ENCODE results near the gene PCYT2. TPM values are rescaled to one million over a fixed set of nuclear protein-coding genes. Genes with fewer than 3 reads are reported as not detected.
A peak's percentile ranks its signal among the peaks of the same experiment; 100 is the strongest.

PCYT2 gene
- polyA plus RNA-seq, 1 donor from 2014 or later: 20.0 TPM

GRCh38 chr17:81904600-81905423 lies 6.4 kb downstream of the PCYT2 start:
- H3K27ac Mint-ChIP-seq: no peak overlapping the region
- peaks cover 13% of the 10 kb centered on the region for H3K27me3 Mint-ChIP-seq
- H3K36me3 Mint-ChIP-seq: peaks cover 9% of the 10 kb centered on the region
- peaks cover 3 to 8% (median 5%) of the 10 kb centered on the region in 3 donors for H3K4me1 Mint-ChIP-seq
- H3K9me3 Mint-ChIP-seq: no peaks in the 10 kb centered on the region
- no peak overlapping the region for H3K4me3 Mint-ChIP-seq

GRCh38 chr17:81903896-81904599 lies 7.2 kb downstream of the PCYT2 start:
- peaks cover 13% of the 10 kb centered on the region for H3K27me3 Mint-ChIP-seq
- H3K9me3 Mint-ChIP-seq: no peaks in the 10 kb centered on the region
- H3K36me3 Mint-ChIP-seq: peaks cover 9% of the 10 kb centered on the region
- no peak overlapping the region for H3K4me3 Mint-ChIP-seq
- H3K27ac Mint-ChIP-seq: no peak overlapping the region
- H3K4me1 Mint-ChIP-seq: peaks cover 3 to 8% (median 5%) of the 10 kb centered on the region in 3 donors

GRCh38 chr17:81903415-81903831 lies 7.8 kb downstream of the PCYT2 start:
- no peak overlapping the region for H3K27ac Mint-ChIP-seq

GRCh38 chr17:81902653-81903414 lies 8.4 kb downstream of the PCYT2 start:
- no peak overlapping the region for H3K4me3 Mint-ChIP-seq
- peaks cover 9% of the 10 kb centered on the region for H3K36me3 Mint-ChIP-seq
- no peaks in the 10 kb centered on the region for H3K9me3 Mint-ChIP-seq
- peaks cover 3 to 8% (median 5%) of the 10 kb centered on the region in 3 donors for H3K4me1 Mint-ChIP-seq
- H3K27ac Mint-ChIP-seq: no peak overlapping the region
- peaks cover 13% of the 10 kb centered on the region for H3K27me3 Mint-ChIP-seq

More at GRCh38 chr17:81903415-81903831, 7.8 kb downstream of the PCYT2 start:
- Mint-ChIP-seq H3K4me1 (peaks cover 3 to 8% (median 5%) of the 10 kb centered on the region in 3 donors), H3K36me3 (peaks cover 9% of the 10 kb centered on the region), H3K4me3 (peak overlapping the region in 1 of 4 donors; percentile 28), H3K9me3 (no peaks in the 10 kb centered on the region), H3K27me3 (peaks cover 13% of the 10 kb centered on the region)

GRCh38 chr17:81902023-81902652 lies 9.1 kb downstream of the PCYT2 start, which contains the start of gene NPB:
TSS of gene NPB (plus strand) at chr17:81902238. CDS start at chr17:81902278, 40 bp downstream.
- Mint-ChIP-seq H3K36me3 (peaks cover 9% of the 10 kb centered on the region), H3K27me3 (peaks cover 13% of the 10 kb centered on the region), H3K4me3 (peak within 1 kb of the TSS in 2 of 4 donors; percentile 27 to 39), H3K27ac (no peak within 1 kb of the TSS), H3K9me3 (no peaks in the 10 kb centered on the region), H3K4me1 (peaks cover 3 to 8% (median 5%) of the 10 kb centered on the region in 3 donors)

GRCh38 chr17:81901167-81902022 lies 9.8 kb downstream of the PCYT2 start:
- H3K4me3 Mint-ChIP-seq: peak overlapping the region in 2 of 4 donors; percentile 27 to 39
- H3K27me3 Mint-ChIP-seq: peaks cover 13% of the 10 kb centered on the region

GRCh38 chr17:81900181-81900820 lies 10.9 kb downstream of the PCYT2 start:
- peak overlapping the region in 1 of 3 donors; percentile 35 for H3K27ac Mint-ChIP-seq

More at GRCh38 chr17:81901167-81902022, 9.8 kb downstream of the PCYT2 start:
- Mint-ChIP-seq H3K9me3 (no peaks in the 10 kb centered on the region), H3K27ac (peak overlapping the region in 1 of 3 donors; percentile 78), H3K4me1 (peaks cover 3 to 8% (median 5%) of the 10 kb centered on the region in 3 donors), H3K36me3 (peaks cover 9% of the 10 kb centered on the region)

GRCh38 chr17:81899514-81900166 lies 11.6 kb downstream of the PCYT2 start:
- Mint-ChIP-seq H3K36me3 (peaks cover 11% of the 10 kb centered on the region), H3K27ac (peak overlapping the region in 1 of 3 donors; percentile 35), H3K9me3 (no peaks in the 10 kb centered on the region), H3K4me3 (no peak overlapping the region), H3K4me1 (peaks cover 3 to 8% (median 5%) of the 10 kb centered on the region in 3 donors), H3K27me3 (peaks cover 13% of the 10 kb centered on the region)

More at GRCh38 chr17:81900181-81900820, 10.9 kb downstream of the PCYT2 start:
- Mint-ChIP-seq H3K4me3 (peak overlapping the region in 2 of 4 donors; percentile 23 to 39), H3K27me3 (peaks cover 13% of the 10 kb centered on the region), H3K9me3 (no peaks in the 10 kb centered on the region), H3K36me3 (peaks cover 11% of the 10 kb centered on the region), H3K4me1 (peaks cover 3 to 8% (median 5%) of the 10 kb centered on the region in 3 donors)

GRCh38 chr17:81898885-81899284 lies 12.3 kb downstream of the PCYT2 start:
- H3K27me3 Mint-ChIP-seq: peaks cover 13% of the 10 kb centered on the region
- no peaks in the 10 kb centered on the region for H3K9me3 Mint-ChIP-seq
- H3K4me1 Mint-ChIP-seq: peaks cover 3 to 8% (median 5%) of the 10 kb centered on the region in 3 donors
- H3K27ac Mint-ChIP-seq: no peak overlapping the region
- H3K36me3 Mint-ChIP-seq: peaks cover 11% of the 10 kb centered on the region
- H3K4me3 Mint-ChIP-seq: no peak overlapping the region

GRCh38 chr17:81898029-81898866 lies 13.0 kb downstream of the PCYT2 start:
- no peak overlapping the region for H3K27ac Mint-ChIP-seq
- peaks cover 11% of the 10 kb centered on the region for H3K27me3 Mint-ChIP-seq
- H3K9me3 Mint-ChIP-seq: no peaks in the 10 kb centered on the region
- H3K36me3 Mint-ChIP-seq: peaks cover 11% of the 10 kb centered on the region
- no peak overlapping the region for H3K4me3 Mint-ChIP-seq
- peaks cover 5 to 8% (median 7%) of the 10 kb centered on the region in 3 donors for H3K4me1 Mint-ChIP-seq

GRCh38 chr17:81895400-81895799 lies 15.8 kb downstream of the PCYT2 start:
- no peak overlapping the region for H3K4me3 Mint-ChIP-seq
- peaks cover 0 to 3% (median 1%) of the 10 kb centered on the region in 3 donors for H3K4me1 Mint-ChIP-seq
- peaks cover 8% of the 10 kb centered on the region for H3K36me3 Mint-ChIP-seq
- H3K9me3 Mint-ChIP-seq: no peaks in the 10 kb centered on the region
- no peak overlapping the region for H3K27ac Mint-ChIP-seq
- H3K27me3 Mint-ChIP-seq: peaks cover 4% of the 10 kb centered on the region

- Mint-ChIP-seq H3K27ac (peak overlapping the region; percentile 82 to 98 (median 89)), H3K9me3 (no peaks in the 10 kb centered on the region), H3K27me3 (no peaks in the 10 kb centered on the region), H3K36me3 (peaks cover 4% of the 10 kb centered on the region), H3K4me1 (peaks cover 0 to 10% (median 7%) of the 10 kb centered on the region in 3 donors), H3K4me3 (peak overlapping the region; percentile 82 to 96 (median 92))
Observed at GRCh38 chr17:81891303-81891552, 20.0 kb downstream of the PCYT2 start.
